ENCODE measurements around the gene FANCD2OS.

DNA sequence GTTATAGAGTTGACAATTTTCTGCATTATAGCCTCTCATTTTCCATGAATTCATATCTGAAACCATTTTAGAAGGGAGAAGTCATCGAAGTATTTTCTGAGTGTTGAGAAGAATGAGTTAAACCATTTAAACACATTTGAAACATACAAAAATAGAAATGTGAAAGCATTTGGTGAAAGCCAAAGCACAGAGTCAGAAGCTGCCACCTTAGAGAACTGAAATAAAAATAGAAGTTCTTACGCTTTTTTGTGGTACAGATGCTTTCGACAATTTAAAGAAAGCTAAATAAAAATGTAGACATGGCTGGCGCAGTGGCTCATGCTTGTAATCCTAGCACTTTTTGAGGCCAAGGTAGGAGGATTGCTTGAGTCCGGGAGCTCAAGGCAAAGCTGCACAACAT lies 9.0 kb downstream of the FANCD2OS start:
- TF ChIP-seq EZH2 (IDR thresholded peaks at IDR 0.05; ENCODE audit: insufficient read depth, low read length): no peak
- no peak for TF ChIP-seq CTCF (IDR thresholded peaks at IDR 0.05; ENCODE audit: insufficient read depth, low read depth, low read length)

Data from astrocyte (in vitro differentiated cells and primary cell).